Astrocyte (in vitro differentiated cells and primary cell): ENCODE data around the gene PLD4.

Experiments used
- EZH2 ChIP-seq: IDR thresholded peaks from 2 replicates; pipeline ENCODE4 v1.6.1; 2012; ENCODE audit warnings: mild to moderate bottlenecking, low read length, inconsistent platforms; ENCODE audit not compliant: insufficient read depth
- TF ChIP-seq, protein P1 (sequence below): IDR thresholded peaks from 2 replicates; pipeline ENCODE4 v1.5.1; 2011; ENCODE audit warnings: low read depth, mild to moderate bottlenecking, inconsistent platforms, low read length, moderate library complexity; ENCODE audit not compliant: insufficient read depth

DNA sequence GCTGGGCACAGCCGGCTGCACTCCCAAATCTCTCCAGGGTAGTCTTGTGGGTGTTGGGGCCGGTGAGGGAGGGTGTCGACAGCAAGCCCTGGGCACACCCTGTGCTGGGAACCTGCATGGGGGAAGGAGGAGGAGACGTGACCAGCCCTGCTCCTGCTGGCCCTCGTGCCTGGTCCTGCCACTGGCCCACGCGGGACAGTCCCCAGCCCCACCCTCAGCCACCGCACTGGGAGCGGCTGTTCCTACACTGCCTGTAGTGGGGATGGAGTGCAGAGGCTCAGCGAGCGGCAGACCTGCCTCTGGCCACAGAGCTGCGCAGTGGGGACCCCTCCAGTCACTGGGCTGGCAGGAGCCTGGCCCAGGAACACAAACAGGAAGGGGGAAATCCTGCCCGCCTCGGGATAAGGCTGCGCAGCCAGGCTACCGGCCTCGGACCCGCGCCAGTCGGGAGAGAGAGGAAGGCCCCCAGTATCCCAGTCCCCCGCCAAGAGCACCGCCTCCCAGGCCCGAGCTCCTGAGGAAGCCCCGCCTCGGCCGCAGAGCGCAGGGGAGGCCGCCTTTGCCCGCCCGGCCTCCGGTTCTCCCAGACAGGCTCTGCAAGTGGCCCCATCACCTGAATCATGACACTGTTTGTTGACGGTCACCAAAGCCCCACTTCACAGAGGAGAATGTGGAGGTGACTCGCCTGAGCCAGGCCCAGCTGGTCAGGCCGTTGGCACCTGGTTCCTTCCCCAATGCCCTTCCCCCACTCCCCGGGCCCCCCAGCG is 42.9 kb downstream of the PLD4 start:
- TF ChIP-seq EZH2 = no peak
- TF ChIP-seq, protein P1, sequence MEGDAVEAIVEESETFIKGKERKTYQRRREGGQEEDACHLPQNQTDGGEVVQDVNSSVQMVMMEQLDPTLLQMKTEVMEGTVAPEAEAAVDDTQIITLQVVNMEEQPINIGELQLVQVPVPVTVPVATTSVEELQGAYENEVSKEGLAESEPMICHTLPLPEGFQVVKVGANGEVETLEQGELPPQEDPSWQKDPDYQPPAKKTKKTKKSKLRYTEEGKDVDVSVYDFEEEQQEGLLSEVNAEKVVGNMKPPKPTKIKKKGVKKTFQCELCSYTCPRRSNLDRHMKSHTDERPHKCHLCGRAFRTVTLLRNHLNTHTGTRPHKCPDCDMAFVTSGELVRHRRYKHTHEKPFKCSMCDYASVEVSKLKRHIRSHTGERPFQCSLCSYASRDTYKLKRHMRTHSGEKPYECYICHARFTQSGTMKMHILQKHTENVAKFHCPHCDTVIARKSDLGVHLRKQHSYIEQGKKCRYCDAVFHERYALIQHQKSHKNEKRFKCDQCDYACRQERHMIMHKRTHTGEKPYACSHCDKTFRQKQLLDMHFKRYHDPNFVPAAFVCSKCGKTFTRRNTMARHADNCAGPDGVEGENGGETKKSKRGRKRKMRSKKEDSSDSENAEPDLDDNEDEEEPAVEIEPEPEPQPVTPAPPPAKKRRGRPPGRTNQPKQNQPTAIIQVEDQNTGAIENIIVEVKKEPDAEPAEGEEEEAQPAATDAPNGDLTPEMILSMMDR = no peak
